GM19468 (cell line): ENCODE results near the gene PLD4.
"Not testable (repeated sequence)": the region's sequence is repeated elsewhere in the genome, so short reads cannot be mapped to it uniquely, and the experiment has no call there.

Source experiments
- ATAC-seq: cut with Tn5 transposase; IDR thresholded peaks from one replicate; pipeline ENCODE4 v1.9.1; 2021; ENCODE audit warnings: mild to moderate bottlenecking, moderate library complexity, moderate number of reproducible peaks; ENCODE audit not compliant: unreplicated experiment; ENCODE audit errors: extremely low read depth

The PLD4 gene

DNA sequence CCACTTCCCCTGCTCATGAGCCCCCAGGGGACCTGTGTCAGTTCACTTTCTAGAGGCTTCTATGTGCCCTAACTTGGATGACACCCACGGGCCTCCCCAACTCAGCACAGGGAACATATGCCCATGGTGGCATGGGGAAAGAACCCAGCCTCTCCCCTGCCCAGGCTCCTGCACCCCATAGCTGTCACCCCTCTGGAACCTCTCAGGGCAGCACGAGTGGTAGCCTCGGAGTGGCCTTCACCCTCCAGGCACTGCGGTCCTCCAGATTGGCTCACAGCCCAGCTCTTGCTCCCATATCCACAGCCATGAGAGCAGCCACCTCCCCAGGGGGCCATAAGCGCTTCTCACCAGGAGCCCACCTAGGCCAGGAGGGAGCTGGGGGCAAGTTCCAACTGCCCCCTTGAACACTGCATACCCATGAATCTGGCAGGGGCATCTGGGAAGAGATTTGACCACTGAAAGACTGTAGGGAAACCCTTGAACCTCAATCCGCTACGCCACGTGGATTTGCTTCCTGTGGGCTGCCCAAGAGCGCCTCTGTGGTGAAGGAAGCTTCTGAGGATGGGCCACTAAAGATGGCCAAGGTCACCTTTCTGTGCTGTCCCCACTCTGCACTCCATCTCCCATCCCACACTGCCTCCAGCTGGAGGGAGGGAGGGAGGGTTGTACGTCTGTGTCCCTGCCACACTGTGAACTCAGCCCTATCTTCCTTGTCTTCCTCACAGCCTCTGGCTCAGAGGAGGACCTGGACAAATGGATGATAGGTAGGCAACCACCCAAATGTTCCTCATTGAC lies 11.9 kb downstream of the PLD4 start:
- ATAC-seq: no peak

DNA sequence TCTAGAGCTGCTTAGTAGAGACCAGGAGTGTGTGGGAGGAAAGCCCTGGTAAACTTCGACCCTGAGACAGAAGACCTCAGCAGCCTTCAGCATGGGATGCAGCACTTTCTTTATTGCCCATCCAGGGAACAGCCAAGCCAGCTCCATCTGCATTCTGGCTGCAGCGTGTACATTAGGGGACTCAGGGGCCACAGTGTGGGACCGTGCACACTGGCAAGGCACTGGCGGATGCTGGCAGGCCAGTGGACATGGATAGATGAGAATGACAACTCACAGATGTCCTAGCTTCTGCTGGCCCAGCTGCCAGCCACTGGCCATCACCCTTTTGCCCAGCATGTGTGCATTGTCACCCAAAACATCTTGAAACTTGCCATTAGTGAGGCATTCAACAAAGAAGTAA lies 12.5 kb downstream of the PLD4 start:
- ATAC-seq: no peak

DNA sequence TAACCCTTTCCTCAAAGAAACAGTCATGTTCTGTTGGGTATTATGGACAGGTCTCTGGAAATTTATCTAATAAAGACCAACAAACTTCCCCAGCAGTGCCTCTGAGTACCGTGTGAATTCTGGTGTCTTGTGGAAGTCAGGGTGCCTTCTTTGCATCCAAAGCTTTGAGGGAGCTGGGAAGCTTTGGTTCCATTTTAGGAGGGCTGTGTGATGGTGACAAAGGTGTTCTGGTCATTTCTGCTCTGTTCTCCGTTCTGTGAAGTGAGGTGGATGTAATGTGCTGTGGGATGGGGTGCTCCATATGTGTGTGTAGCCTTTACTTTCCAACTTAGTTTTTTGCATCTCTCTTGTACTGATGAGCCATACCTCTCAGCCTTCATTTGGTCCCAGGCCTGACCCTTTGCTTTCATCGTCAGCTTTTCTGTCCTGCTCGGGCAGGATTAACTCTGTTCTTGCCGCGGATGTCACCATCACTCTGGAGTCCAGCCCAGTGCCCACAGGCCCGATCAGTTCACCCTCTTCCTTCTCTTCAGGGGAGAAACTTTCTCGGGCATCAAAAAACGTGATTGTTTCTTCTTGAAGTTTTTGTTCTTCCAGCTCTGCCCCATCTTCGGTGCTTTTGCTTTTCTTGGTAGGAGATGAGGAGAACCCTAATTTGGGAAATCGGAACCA lies 13.2 kb downstream of the PLD4 start:
- ATAC-seq: no peak

DNA sequence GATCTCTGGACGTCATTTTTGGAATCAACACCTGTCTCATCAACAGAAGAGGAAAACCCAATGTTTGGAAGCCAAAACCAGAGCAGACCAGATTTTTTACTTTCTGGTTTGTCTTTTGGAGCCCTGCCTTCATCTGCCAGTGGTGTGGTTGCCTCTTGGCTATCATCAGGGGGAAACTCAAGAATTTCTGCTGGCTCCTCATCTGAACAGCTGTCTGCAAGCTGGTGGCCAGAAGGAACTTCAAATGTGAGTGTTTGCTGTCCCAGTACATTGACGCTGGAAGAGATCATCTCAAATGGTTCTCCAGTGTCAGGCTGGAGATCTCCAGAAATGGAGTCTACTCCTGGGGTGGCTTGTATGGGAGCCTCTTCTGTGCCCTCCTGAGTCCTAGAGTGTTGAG lies 13.8 kb downstream of the PLD4 start:
- ATAC-seq: no peak

DNA sequence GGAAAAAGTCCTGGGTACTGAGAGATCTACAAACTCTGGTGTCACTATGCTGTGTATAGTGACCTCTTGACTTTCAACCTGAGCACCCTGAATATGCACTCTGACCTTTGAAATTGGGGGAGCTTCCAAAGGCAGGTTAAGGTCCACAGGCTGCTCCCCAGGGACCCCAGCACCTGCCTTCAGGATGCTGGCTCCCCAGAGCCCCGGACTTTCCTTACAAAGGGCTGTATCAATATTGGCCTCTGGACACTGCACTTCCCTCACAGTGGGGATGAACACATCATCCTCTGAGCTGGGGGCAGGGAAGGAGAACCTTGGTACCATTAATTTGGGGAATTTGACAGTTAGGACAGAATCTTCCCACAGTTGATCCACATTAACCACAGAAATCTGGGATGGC lies 14.3 kb downstream of the PLD4 start:
- no peak for ATAC-seq

DNA sequence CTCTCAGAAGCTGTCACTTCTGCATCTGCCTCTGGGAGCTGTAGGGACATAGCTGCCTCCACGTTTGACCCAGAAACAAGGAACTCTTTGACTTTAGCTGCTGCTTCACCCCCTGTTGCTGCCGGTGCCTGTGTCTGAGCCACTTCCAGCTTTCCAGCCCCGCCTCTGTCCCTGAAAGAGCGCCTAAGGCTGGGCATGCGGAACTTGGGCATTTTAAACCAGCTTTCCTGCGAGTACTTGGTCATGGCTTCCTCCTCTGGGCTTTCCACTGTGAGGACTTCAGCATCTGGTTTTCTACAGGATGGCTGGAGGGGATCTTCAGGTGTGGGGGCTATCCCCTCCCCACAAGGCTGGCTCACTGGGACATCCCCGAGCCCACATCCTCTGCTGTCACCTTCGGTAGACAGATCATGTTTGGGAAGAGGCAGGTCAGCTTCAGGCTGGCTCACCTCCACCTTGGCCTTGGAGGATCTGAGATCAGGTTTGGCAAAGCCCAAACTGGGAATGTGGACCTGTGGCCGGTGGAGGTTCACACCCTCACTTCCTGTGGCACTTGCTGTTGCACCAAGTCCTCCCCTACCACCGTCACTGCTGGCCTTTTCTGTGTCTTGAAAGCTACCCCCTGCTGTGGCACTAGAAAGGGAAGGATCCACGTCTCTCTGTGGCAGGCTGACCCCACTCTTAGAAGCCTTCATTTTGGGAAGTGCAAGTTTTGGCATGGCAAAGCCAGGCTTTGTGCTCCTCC lies 15.2 kb downstream of the PLD4 start:
- no peak for ATAC-seq

DNA sequence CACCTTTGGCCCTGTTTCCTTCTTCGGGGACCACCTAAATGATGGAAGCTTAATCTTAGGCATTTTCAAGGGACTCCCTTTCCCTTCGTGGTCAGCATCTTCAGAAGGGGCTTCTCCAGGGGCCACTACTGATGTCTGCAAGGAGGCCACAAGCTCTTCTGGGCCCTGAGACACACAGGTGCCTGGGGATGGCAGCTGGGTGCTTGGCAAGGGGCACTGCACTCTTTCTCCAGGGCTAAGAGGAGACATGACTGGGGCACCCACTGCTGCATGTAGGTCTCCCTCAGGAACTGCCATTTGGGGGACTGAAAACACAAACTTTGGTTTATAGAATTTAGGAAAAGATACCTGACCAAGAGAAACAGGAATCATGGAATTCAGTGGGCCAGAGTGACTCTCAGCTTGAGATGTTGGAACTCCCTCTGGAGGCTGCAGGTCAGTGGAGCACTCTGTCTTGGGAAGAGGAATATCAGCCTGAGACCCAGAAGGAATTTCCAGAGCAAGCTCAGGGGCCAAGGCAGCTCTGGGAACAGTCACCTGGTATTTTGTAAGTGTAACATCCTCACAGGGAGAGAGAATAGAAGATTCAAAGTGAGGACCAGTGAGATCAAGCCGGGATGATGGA lies 16.0 kb downstream of the PLD4 start:
- ATAC-seq: no peak

DNA sequence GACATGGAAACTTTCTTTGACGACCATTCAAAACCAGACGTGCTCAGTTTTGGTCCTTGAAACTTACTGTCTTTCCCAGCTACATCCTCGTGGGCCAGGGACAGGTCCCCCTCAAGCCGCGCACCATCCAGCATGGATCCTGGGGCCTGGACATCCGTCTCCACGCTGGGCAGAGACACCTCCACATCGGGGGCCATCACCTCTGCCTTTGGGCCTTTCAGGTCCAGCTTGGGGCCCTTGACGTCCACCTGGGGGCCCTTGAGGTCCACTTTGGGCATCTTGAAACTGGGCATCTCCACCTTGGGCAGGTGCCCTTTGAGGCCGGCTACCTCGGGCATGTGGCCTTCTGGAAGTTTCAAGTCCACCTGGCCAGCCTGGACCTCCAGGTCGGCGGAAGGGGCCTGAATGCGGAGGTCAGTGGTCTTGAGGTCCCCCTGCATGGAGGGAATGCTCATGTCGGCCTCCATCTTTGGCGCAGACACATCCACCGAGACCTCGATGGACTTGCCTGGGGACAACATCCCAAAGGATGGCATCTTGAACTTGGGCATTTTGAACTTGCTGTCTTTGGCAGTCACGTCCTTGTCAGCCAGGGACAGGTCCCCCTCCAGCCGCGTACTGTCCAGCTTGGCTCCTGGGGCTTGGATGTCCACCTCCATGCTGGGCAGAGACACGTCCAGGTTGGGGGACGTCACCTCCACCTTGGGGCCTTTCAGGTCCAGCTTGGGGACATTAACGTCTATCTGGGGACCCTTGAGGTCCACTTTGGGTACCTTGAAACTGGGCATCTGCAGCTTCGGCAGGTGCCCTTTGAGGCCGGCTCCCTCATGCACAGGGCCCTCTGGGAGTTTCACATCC lies 17.1 kb downstream of the PLD4 start:
- ATAC-seq: no peak

DNA sequence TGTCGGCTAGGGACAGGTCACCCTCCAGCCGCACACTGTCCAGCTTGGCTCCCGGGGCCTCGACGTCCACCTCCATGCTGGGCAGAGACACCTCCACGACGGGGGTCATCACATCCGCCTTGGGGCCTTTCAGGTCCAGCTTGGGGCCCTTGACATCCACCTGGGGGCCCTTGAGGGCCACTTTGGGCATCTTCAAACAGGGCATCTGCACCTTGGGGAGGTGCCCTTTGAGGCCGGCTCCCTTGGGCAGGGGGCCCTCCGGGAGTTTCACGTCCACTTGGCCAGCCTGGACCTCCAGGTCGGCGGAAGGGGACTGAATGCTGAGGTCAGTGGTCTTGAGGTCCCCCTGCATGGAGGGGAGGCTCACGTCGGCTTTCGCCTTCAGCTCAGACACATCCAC lies 17.9 kb downstream of the PLD4 start:
- ATAC-seq: no peak

DNA sequence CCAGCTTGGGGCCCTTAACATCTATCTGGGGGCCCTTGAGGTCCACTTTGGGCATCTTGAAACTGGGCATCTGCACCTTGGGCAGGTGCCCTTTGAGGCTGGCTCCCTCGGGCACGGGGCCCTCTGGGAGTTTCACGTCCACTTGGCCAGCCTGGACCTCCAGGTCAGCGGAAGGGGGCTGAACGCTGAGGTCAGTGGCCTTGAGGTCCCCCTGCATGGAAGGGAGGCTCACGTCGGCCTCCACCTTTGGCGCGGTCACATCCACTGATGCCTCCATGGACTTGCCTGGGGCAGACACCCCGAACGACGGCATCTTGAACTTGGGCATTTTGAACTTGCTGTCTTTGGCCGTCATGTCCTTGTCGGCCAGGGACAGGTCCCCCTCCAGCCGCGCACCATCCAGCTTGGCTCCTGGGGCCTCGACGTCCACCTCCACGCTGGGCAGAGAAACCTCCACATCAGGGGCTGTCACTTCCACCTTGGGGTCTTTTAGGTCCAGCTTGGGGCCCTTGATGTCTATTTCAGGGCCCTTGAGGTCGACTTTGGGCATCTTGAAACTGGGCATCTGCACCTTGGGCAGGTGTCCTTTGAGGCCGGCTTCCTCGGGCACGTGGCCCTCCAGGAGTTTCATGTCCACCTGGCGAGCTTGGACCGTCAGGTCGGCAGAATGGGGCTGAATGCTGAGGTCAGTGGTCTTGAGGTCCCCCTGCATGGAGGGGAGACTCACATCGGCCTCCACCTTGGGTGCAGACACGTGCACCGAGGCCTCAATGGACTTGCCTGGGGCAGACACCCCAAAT lies 18.7 kb downstream of the PLD4 start:
- ATAC-seq: not testable (repeated sequence)

DNA sequence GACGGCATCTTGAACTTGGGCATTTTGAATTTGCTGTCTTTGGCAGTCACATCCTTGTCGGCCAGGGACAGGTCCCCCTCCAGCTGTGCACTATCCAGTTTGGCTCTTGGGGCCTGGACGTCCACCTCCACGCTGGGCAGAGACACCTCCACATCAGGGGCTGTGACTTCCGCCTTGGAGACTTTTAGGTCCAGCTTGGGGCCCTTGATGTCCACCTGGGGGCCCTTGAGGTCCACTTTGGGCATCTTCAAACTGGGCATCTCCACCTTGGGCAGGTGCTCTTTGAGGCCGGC lies 19.3 kb downstream of the PLD4 start:
- ATAC-seq: not testable (repeated sequence)

DNA sequence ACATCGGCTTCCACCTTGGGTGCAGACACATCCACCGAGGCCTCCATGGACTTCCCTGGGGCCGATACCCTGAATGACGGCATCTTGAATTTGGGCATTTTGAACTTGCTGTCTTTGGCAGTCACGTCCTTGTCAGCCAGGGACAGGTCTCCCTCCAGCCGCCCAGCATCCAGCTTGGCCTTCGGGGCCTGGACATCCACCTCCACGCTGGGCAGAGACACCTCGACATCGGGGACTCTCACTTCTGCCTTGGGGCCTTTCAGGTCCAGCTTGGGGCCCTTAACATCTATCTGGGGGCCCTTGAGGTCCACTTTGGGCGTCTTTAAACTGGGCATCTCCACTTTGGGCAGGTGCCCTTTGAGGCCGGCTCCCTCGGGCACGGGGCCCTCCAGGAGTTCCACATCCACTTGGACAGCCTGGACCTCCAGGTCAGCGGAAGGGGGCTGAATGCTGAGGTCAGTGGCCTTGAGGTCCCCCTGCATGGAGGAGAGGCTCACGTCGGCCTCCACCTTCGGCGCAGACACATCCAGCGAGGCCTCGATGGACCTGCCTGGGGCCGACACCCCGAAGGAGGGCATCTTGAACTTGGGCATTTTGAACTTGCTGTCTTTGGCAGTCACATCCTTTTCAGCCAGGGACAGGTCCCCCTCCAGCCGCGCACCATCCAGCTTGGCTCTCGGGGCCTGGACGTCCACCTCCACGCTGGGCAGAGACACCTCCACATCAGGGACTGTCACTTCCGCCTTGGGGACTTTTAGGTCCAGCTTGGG lies 19.9 kb downstream of the PLD4 start:
- not testable (repeated sequence) for ATAC-seq

DNA sequence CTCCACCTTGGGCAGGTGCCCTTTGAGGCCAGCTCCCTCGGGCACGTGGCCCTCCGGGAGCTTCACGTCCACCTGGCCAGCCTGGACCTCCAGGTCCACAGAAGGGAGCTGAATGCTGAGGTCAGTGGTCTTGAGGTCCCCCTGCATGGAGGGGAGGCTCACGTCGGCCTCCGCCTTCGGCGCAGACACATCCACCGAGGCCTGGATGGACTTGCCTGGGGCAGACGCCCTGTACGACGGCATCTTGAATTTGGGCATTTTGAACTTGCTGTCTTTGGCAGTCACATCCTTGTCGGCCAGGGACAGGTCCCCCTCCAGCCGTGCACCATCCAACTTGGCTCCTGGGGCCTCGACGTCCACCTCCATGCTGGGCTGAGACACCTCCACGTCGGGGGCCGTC lies 20.6 kb downstream of the PLD4 start:
- ATAC-seq: not testable (repeated sequence)

DNA sequence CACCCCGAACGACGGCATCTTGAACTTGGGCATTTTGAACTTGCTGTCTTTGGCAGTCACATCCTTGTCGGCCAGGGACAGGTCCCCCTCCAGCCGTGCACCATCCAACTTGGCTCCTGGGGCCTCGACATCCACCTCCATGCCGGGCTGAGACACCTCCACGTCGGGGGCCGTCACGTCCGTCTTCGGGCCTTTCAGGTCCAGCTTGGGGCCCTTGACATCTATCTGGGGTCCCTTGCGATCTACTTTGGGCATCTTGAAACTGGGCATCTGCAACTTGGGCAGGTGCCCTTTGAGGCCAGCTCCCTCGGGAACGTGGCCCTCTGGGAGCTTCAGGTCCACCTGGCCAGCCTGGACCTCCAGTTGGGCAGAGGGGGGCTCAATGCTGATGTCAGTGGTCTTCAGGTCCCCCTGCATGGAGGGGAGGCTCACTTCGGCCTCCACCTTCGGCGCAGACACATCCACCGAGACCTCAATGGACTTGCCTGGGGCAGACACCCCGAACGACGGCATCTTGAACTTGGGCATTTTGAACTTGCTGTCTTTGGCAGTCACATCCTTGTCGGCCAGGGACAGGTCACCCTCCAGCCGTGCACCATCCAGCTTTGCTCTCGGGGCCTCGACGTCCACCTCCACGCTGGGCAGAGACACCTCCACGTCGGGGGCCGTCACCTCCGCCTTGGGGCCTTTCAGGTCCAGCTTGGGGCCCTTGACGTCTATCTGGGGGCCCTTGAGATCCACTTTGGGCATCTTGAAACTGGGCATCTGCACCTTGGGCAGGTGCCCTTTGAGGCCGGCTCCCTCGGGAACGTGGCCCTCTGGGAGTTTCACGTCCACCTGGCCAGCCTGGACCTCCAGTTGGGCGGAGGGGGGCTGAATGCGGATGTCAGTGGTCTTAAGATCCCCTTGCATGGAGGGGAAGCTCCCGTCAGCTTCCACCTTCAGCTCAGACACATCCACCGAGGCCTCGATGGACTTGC lies 21.6 kb downstream of the PLD4 start:
- ATAC-seq: not testable (repeated sequence)

DNA sequence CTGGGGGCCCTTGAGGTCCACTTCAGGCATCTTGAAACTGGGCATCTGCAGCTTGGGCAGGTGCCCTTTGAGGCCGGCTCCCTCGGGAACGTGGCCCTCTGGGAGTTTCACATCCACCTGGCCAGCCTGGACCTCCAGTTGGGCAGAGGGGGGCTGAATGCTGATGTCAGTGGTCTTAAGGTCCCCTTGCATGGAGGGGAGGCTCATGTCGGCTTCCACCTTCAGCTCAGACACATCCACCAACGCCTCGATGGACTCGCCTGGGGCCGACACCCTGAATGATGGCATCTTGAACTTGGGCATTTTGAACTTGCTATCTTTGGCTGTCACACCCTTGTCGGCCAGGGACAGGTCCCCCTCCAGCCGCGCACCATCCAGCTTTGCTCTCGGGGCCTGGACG lies 22.5 kb downstream of the PLD4 start:
- not testable (repeated sequence) for ATAC-seq

DNA sequence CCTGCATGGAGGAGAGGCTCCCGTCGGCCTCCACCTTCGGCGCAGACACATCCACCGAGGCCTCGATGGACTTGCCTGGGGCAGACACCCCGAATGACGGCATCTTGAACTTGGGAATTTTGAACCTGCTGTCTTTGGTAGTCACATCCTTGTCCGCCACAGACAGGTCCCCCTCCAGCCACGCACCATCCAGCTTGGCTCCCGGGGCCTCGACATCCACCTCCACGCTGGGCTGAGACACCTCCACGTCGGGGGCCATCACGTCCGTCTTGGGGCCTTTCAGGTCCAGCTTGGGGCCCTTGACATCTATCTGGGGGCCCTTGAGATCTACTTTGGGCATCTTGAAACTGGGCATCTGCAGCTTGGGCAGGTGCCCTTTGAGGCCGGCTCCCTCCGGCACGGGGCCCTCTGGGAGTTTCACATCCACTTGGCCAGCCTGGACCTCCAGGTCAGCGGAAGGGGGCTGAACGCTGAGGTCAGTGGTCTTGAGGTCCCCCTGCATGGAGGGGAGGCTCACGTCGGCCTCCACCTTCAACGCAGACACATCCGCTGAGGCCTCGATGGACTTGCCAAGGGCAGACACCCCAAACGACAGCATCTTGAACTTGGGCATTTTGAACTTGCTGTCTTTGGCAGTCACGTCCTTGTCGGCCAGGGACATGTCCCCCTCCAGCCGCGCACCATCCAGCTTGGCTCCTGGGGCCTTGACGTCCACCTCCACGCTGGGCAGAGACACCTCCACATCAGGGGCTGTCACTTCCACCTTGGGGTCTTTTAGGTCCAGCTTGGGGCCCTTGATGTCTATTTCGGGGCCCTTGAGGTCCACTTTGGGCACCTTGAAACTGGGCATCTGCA lies 23.4 kb downstream of the PLD4 start:
- ATAC-seq: not testable (repeated sequence)

DNA sequence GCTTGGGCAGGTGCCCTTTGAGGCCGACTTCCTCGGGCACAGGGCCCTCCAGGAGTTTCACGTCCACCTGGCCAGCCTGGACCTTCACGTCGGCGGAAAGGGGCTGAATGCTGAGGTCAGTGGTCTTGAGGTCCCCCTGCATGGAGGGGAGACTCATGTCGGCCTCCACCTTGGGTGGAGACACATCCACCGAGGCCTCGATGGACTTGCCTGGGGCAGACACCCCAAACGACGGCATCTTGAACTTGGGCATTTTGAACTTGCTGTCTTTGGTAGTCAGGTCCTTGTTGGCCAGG lies 24.0 kb downstream of the PLD4 start:
- ATAC-seq: no peak
